Suprapubic skin (tissue), 4 donors: Measurements from ENCODE around the gene UBE2E2.

Source experiments
- CTCF ChIP-seq, 2 donors: fragments of 200-600 bp in 1 of 2; fragments of 450-650 bp in 1 of 2; sonication (generic) in 1 of 2; IDR thresholded peaks; one replicate each; pipeline ENCODE4 v1.5.1; 2016 to 2019; ENCODE audit warnings: antibody characterized with exemption in 2 of 2, mild to moderate bottlenecking in 1 of 2, moderate library complexity in 1 of 2
- EP300 ChIP-seq: sonication (generic); formaldehyde crosslinking; IDR thresholded peaks from one replicate; pipeline ENCODE4 v1.6.1; 2017; ENCODE audit warnings: antibody characterized with exemption
- POLR2A ChIP-seq, 2 donors: fragments of 450-650 bp; IDR thresholded peaks; one replicate each; pipeline ENCODE4 v1.6.1; 2017; ENCODE audit warnings: antibody characterized with exemption in 2 of 2, mild to moderate bottlenecking in 2 of 2, moderate library complexity in 2 of 2
- POLR2AphosphoS5 ChIP-seq, 3 donors: sonication (generic); formaldehyde crosslinking; IDR thresholded peaks; one replicate each; pipeline ENCODE4 v1.6.1; 2017; ENCODE audit warnings: antibody characterized with exemption in 3 of 3

GRCh38 chr3:23567917-23568316 lies 364.8 kb downstream of the UBE2E2 start:
- TF ChIP-seq CTCF (IDR thresholded peaks at IDR 0.05) (no peak), EP300 (no peak), POLR2A (IDR thresholded peaks at IDR 0.05) (no peak), POLR2AphosphoS5 (IDR thresholded peaks at IDR 0.05) (no peak)
